ENCODE data around the gene KHNYN.

Gene KHNYN

DNA sequence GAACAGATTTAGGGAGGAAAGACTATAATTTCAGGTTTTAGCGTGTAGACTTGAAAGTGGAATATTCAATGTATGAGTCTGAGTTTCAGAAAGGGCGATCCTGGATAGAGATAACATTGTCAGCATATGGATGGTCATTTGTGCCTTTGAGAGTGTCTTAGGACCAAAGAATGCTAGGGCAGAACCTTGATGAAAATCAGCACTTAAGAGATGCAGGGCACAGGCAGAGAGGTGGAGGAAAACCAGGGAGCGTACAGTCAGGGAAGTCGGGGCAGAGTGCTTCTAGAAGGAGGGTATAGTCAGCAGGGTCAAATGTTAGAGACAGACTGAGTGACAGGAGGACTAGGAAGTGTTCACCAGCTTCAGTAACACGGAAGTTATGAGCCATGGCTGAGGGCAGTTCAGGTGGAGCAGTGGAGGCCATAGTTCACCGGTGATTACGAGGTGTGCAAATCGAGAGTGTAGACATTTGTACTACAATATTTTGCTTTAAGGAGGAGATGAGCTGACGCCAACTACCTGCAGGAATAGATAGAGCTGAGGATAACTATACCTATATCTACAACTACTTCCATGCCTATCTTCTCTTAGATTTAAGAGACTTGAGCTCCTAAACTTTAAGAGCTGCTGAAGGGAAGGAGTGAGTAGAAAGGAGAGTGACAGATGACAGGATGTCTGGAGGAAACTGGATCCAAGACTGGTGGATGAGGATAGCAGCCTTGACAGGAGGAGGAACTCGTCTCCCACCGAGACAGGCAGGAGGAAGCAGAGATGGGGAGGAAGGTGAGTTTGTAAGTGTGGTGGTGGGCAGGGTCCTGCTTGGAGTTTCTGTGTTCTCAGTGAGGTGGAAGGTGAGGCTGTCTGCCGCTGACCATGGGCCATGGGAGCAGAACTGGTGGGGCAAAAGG, 6.8 kb upstream of the KHNYN start:
- no peak for DNase-seq (ENCODE audit: low spot score)

DNA sequence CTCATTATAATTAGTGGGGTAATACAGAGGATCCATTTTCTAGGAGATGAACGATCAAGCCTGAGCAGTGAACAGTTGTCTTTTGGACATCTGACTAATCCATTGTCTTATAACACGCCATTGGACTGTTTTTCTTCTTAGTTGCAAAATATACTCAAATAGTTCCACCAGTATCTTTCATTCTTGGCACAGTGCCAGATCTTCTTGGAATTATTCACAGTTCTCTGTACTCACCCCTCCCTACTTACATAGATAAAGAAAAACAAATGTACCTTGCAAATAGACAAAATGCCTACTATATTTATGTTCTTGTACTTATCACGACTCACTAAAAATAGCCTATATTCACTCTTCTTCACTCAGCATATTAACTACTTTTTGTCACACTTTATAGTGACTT, 4.0 kb upstream of the KHNYN start:
- DNase-seq (ENCODE audit: low spot score) = no peak

DNA sequence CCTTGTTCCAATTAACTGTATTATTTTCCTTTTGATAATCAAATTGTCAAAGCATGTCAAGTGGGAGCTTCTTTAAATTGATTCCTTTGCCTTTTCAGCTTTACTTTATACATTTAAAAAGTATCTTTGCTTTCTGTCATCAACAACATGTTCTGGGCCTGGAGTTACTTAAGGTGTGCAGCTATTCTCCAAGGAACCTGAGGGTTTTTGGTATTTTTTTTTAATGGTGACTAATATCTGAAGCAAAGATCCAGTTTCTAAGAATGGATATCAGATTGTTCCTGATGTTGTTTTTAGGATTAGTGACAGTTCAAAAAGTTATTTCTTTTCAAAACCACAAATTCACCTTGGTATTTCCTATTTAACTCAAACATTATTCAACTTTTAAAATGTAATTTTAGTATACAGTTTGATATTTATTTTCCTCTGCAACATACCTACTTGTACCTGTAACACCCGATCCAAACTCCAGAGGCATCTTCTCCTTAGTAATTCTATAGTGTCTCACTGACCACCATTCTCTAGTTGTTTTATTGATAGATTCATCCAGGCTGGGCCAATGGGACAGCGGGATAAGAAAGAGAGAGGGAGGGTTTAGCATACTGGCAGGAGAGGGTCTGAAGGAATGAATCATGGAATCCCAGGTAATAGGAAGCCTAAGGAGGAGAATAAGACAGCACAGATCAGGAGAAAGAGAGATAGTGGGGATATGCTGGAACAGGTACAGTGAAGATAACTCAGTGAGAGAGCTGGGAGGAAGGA, 3.4 kb upstream of the KHNYN start:
- no peak for DNase-seq (ENCODE audit: low spot score)

DNA sequence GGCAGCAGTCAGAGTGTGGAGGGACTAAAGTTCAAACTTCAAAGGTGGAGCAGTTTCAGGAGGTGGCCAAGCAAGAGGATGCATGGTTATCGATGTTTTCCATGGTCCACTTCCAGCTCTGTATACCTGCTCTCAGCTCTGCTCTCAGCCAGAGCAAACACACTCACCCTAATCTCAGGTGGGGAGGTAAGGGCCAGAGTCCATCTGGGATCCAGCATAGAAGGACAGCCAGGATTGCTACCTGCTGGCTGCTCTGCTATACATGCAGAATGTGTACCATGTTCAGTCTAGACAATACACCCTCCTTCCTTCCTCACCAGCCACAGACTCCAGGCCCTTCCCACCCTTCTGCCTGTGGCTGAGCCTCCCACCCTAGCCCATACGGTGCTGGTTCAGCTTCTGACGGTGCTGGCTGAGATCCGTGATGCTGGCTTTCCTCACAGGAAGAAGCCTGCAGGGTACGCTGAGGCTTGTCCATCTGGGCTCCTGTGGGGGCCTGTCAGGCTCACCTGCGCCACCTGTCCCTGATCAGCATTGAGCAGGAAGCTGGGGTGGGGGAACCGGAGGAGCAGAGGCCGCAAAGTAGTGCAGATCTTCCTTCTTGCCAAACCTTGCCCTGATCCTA, 2.7 kb upstream of the KHNYN start:
- DNase-seq (ENCODE audit: low spot score) = no peak

DNA sequence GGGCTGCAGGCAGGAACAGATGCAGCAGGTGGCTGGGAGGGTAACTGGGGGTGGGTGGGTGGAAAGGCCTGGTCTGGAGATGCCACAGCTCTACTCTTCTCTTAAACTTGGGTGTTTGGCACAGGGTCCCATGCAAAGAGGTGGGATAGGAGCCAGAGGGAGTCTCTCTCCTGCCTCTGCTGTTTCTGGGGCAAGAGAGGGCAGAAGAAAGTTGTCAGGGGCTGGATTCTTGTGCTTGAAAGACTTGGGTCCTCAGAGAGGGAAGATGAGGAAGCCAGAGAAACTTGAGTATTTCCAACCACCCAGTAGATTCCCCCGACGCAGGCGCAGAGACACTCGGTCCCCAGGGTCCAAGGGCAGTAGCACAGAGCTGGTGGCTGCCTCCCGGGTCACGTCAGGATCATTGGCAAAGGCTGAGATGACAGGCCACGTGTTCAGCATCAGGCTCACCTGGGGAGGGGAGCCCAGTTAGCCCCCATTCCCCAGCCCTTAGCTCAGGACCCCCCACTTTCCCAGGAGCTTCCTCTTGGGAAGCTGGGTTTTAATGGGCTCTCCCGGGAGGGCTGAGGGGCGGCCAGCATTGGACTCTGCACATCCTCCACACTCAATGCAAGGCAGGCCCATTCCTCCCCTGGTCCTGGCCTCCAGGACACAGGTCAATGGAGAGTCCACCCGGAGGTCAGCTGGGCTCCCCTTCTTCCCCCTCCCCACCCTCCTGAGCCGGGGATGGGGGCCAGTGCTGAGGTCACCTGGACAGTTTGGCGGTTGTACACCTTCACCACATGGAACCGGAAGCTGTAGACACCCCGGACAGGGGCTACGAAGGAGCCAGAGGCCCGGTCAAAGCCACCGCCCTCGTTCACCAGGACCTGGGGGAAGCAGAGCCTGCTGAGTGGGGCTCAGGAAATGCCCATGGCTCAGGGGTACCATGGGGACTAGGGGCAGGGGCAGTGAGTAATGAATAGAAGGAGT, 1.9 kb upstream of the KHNYN start:
- no peak for DNase-seq (ENCODE audit: low spot score)

DNA sequence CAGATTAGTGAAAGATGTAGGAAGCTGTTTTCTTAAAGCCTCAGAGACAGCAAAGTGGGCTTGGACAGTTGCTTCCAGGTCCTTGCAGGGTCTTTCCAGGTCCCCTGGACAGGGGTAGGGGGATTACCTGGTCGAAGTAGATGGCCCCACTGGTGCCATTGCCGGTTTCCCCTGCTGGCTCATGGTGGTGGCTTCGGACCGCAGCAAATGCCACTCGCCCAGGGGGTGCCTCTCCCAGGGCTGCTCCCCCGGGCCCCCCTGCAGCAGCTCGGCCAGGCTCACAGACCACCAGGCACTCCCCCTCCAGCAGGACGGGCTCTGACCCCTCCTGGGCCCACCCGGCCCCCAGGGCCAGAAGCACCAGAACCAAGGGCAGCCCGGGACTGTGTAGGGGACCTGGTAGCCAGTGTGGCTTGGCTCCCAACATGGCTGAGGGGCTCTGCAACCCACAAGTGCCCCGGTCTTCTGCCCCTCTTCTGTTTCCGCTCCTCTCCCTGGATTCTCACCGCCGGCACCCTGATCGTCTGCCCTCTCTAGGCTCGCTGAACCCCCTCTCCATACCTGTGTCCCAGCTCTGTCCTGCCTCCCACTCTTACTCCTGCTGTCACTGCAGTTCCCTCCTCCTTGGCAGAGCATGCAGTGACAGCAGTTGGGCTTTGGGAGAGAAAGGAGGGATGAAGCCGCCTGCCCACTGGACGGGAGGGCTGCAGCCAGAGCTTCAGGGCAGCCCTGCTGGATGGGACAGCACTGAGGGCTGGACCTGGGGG, 943 bp upstream of the KHNYN start:
- DNase-seq (ENCODE audit: low spot score) = no peak

DNA sequence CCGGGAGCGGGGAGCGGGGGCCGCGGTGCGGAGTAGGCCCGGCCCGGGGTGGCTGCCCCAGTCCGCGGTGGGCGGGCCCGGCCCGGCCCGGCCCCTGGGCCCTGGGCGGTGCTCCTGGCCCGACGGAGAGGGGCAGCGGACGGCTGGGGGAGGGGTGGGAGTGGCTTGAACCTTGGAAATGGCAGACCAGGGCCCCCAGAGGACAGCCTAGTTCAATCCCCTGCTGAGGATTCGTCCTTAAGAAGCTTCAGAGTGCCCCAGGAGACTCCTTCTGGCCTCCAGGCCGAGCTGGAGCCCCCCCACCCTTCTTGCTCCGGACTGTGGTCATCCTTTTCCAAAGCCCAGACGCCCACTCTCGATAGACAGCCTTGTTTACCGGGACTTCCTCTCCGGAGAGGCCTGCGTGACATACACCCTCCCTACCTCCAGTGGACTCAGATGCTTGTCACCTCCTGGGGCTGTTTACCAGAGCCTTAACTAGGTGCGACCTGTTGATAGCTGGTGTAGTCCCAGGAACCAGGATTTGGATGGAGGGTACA, 458 bp downstream of the KHNYN start:
- DNase-seq (ENCODE audit: low spot score) = peak; percentile 66

DNA sequence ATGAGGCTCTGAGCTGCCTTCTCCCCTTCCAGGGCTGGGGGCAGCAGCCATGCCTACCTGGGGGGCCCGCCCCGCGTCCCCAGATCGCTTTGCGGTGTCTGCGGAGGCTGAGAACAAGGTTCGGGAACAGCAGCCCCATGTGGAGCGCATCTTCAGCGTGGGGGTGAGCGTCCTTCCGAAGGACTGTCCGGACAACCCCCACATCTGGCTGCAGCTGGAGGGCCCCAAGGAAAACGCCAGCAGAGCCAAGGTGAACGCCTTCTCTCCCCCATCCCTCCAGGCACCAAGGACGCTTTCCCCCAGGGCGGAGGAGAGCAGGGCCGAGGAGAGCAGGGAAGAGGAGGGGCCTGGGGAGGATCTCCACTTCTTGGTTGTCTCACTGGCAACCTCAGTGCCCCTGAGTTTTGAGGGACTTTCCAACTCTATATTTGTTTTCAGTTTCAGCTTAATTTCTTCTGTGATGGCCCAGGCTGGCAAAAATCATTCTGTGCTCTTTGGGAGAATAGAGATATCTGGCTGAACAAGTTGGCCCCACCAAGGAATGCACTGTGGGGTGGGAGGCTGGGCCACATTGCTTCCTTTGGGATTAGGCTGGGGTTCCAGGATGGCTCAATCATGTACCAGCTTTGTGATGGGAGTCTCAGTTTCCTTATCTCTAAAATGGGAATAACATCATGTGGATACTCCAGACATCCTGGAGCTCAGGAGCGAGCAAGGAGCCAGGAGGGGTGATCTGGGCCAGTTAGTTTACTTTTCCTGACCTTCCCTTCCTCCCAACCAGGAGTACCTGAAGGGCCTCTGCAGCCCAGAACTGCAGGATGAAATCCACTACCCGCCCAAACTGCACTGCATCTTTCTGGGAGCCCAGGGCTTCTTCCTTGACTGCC, 1.2 kb downstream of the KHNYN start:
- no peak for DNase-seq (ENCODE audit: low spot score)

DNA sequence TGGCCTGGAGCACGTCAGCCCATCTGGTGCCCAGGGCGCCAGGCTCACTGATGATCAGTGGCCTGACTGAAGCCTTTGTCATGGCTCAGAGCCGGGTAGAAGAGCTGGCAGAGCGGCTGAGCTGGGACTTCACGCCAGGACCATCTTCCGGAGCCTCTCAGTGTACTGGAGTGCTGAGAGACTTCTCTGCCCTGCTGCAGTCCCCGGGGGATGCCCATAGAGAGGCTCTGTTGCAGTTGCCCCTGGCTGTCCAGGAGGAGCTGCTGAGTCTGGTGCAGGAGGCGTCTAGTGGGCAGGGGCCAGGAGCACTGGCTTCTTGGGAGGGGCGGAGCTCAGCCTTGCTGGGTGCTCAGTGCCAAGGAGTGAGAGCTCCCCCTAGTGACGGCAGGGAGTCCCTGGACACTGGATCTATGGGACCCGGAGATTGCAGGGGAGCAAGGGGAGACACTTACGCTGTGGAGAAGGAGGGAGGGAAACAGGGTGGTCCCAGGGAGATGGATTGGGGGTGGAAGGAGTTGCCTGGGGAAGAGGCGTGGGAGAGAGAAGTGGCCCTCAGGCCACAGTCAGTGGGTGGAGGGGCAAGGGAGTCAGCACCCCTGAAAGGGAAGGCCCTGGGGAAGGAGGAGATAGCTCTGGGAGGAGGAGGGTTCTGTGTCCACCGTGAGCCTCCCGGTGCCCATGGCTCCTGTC, 2.0 kb downstream of the KHNYN start:
- DNase-seq (ENCODE audit: low spot score) = peak; percentile 63

DNA sequence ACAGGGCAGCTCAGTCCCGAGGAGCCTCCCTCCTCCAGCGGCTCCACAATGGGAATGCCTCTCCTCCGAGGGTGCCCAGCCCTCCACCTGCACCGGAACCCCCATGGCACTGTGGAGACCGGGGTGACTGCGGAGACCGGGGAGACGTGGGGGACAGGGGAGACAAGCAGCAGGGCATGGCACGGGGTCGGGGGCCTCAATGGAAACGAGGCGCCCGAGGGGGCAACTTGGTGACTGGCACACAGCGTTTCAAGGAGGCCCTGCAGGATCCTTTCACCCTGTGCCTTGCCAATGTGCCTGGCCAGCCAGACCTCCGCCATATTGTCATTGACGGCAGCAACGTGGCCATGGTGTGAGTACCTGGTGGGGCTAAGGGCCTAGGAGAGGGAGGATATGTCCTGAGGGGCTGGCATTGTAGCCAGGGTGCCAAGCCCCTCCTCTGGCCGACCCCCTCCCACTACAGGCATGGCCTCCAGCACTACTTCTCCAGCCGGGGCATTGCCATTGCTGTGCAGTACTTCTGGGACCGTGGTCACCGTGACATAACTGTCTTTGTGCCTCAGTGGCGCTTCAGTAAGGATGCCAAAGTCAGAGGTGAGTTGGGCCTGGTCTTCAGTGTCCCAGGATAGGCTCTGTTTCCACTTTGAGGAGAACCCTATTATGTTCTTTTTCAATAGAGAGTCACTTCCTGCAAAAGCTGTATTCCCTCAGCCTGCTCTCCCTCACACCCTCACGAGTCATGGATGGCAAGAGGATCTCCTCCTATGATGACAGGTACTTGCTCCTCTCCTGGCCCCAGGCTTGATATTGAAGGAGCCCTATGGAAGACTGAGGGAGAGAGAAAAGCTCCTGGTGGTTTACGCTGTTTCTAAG, 2.7 kb downstream of the KHNYN start:
- no peak for DNase-seq (ENCODE audit: low spot score)

DNA sequence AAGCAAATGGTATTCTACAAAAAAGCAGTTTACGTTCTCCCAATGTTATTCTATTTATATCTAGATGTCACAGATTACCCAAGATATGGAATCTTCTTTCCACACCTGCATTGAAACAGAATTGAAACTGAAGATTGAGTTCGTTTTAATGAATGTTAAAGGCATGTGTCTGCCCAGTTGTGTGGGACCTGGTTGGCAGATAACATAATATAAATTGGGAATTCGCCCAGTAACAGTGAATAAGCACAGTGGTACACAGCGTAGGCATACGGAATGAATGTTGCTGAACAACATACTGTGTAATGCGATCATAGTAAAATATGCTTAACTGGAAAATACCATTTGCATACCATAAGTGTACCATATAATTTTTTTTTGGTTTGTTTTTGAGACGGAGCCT, 4.3 kb downstream of the KHNYN start:
- no peak for DNase-seq (ENCODE audit: low spot score)

DNA sequence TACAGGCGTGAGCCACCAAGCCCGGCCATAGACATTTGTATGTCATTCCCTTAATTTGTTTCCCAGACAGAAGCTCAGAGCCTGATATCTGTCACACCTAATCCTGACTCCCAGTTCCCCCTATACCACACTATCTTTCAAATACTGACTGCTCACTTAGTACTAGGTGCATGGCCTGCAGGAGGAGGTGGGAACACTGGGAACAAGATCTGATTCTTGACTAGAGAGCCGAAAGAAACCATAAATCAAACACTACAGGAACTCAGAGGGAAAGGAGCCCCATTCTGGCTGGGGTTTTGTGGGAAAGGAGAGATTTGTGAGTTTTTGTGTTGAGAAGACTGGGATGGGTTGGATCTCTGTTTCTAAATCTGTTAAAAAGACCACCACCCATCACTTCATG, 4.9 kb downstream of the KHNYN start:
- no peak for DNase-seq (ENCODE audit: low spot score)

DNA sequence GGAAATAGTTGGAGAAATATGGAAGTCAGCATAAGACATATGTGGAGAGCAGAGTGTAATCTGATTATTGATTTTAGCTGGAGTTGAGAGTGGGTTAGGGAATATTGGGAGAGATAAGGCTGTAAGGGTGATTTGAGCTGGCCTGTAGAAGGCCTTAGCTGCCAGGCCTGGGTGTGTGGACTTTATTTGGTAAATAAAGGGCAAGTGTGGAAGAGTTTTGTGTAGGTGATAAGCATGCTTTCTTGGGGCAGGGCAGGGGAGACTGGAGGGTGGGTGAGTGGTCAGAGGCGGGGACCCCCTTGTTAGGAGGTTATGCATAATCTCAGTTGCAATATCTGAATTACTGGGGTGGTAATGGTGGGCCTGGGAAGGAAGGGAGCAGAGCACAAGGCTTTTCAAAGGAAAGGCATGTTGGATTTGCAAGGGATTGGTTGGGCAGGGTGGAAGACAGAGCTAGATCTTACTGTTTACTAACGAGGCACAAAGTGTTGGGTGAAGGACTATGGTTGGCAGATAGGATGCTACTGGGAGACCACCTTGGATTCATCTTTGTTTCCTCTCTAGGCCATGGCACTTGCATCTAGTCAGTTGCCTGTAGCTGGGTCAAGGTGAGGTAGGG, 5.5 kb downstream of the KHNYN start:
- DNase-seq (ENCODE audit: low spot score) = no peak

DNA sequence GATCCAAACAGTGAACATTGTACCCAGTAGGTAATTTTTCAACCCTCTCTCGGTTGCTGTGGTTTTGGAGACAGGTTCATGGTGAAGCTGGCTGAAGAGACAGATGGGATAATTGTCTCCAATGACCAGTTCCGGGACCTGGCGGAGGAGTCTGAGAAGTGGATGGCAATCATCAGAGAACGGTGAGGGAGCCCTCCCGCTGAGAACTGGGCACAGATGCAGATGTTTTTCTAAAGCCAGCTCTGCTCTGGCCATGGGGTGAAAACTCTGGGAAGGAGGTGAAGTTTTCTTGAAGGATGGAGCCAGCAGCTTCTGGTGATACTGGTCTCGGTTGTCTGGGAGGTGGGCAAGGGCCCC, 6.2 kb downstream of the KHNYN start:
- no peak for DNase-seq (ENCODE audit: low spot score)

DNA sequence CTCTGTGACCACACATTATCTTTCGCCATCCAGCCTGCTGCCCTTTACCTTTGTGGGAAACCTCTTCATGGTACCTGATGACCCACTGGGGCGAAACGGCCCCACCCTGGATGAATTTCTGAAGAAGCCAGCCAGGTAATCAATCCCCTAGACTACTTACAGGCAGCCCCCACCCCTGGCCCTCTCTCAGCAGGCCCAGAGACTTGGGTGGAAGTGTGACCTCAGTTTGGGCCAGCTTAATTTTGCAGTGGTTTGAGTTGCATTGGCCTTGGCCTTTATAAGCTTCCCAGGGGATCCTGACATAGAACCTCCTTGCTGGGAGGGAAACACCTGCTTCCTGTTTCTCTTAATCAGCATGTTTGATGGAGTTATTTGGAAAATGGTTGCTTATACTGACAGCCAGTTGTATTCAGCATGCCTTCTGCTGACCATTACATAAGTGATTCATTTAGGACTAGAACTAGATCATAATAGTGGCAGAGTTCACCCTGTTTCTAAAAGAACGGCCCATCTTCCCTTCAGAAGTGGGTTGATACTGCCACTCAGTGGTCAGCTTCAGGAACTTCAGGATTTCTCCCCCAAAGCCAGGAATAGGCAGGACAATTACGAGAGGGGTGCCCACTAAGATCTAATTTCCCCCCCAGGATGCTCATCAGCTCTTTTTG, 6.7 kb downstream of the KHNYN start:
- DNase-seq (ENCODE audit: low spot score) = peak; percentile 68

DNA sequence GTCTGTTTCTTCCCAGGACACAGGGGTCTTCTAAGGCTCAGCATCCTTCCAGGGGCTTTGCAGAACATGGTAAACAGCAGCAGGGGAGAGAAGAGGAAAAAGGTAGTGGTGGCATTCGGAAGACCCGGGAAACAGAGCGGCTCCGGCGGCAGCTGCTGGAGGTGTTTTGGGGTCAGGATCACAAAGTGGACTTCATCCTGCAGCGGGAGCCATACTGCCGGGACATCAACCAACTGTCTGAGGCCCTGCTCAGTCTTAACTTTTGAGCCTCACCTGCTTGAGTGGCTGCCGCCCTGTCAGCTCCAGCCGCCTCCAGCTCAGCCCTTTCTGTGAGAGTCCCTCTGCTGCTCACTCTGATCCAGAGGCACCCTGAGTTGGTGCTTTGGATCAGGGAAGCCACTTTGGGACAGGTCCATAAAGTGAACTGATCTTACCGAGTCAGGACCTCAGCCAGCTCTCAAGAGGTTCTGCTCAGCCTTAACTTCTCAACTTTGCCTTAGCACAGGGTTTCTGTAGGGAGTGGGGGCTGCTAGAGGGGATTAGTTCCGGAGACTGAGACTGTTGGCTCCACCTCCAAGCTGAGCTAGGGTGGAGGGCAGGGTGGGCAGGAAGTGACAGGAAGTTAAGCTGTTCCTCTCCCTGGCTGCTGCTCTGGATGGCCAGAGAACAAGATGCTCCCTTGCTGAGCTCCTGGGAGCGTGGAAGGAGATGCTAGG, 7.4 kb downstream of the KHNYN start:
- no peak for DNase-seq (ENCODE audit: low spot score)

DNA sequence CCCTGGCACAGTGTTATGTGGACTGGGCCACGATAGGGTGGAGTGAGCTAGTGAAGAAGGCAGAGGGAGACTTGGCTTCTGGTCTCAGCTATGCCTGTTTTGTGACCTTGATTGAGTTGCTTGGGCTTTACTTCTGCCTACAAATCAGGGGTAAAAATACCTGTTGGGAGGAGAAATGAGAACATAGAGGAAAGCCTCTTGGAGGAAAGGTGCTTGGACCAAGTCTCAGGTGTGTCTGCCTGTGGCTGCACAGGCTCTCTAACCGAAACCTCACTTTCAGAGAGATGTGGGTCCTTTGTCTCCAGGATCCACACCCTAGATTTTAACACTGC, 7.9 kb downstream of the KHNYN start:
- no peak for DNase-seq (ENCODE audit: low spot score)
